ENCODE results near the gene BFSP2. TPM values are rescaled to one million over a fixed set of nuclear protein-coding genes. Genes with fewer than 3 reads are reported as not detected.

Gene BFSP2
- total and polyA plus RNA-seq, 12 donors = not detected

GRCh38 chr3:133504736-133505135, 104.9 kb downstream of the BFSP2 start:
- H3K27ac ChIP-seq = no peak overlapping the region
- TF ChIP-seq, protein P1, sequence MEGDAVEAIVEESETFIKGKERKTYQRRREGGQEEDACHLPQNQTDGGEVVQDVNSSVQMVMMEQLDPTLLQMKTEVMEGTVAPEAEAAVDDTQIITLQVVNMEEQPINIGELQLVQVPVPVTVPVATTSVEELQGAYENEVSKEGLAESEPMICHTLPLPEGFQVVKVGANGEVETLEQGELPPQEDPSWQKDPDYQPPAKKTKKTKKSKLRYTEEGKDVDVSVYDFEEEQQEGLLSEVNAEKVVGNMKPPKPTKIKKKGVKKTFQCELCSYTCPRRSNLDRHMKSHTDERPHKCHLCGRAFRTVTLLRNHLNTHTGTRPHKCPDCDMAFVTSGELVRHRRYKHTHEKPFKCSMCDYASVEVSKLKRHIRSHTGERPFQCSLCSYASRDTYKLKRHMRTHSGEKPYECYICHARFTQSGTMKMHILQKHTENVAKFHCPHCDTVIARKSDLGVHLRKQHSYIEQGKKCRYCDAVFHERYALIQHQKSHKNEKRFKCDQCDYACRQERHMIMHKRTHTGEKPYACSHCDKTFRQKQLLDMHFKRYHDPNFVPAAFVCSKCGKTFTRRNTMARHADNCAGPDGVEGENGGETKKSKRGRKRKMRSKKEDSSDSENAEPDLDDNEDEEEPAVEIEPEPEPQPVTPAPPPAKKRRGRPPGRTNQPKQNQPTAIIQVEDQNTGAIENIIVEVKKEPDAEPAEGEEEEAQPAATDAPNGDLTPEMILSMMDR (IDR thresholded peaks at IDR 0.05) = no peak
- TF ChIP-seq POLR2A (IDR thresholded peaks at IDR 0.05) = no peak
- peaks cover 0 to 4% of the 10 kb centered on the region in 2 donors for H3K4me1 ChIP-seq (replicated peaks in 1 of 2)
- no peak overlapping the region for H3K4me3 ChIP-seq
- no peaks in the 10 kb centered on the region for H3K9me3 ChIP-seq (replicated peaks in 1 of 3)
- 79 to 90% (median 87%) methylated on average over 4 of the region's 4 CpGs for WGBS, 4 donors
- H3K36me3 ChIP-seq (replicated peaks in 1 of 2) = no peaks in the 10 kb centered on the region
- no peak for DNase-seq
- H3K27me3 ChIP-seq = no peaks in the 10 kb centered on the region
- intact Hi-C loops (cut with DNase I) = no loop called here

DNA sequence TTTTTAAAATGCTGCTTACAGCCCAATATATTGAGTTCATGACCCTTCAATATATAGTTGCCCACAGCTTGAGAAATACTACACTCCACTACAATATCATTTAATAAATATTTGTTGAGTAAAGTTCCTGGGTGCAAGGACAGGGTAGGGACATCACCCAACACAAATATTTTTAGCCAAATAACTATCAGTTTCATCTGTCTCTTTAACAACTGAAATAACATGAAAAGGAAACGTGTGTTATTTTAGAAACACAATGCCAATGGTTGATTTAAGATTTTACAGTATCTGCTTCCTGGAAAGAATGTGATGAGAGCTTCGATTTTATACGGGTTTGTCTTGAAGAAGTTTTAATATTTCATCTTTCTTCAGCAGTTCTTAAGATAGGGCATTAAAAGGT, 106.0 kb downstream of the BFSP2 start:
- 21 to 25% (median 22%) methylated on average over 3 of the region's 3 CpGs for WGBS, 4 donors
- TF ChIP-seq, protein P1 (IDR thresholded peaks at IDR 0.05) = no peak
- no peak for TF ChIP-seq POLR2A (IDR thresholded peaks at IDR 0.05)
- Histone ChIP-seq H3K4me3 (no peak overlapping the region), H3K4me1 (replicated peaks in 1 of 2) (peaks cover 0 to 4% of the 10 kb centered on the region in 2 donors), H3K9me3 (replicated peaks in 1 of 3) (no peaks in the 10 kb centered on the region), H3K27ac (peak overlapping the region in 3 of 5 donors; percentile 6 to 46 (median 39)), H3K27me3 (no peaks in the 10 kb centered on the region), H3K36me3 (replicated peaks in 1 of 2) (no peaks in the 10 kb centered on the region)
- intact Hi-C loops (cut with DNase I) = no loop called here
- no peak for DNase-seq

GRCh38 chr3:133506215-133506901, 106.5 kb downstream of the BFSP2 start:
- Histone ChIP-seq H3K27me3 (no peaks in the 10 kb centered on the region), H3K4me1 (replicated peaks in 1 of 2) (peaks cover 0 to 4% of the 10 kb centered on the region in 2 donors), H3K36me3 (replicated peaks in 1 of 2) (no peaks in the 10 kb centered on the region), H3K4me3 (no peak overlapping the region), H3K27ac (peak overlapping the region in 3 of 5 donors; percentile 6 to 46 (median 39)), H3K9me3 (replicated peaks in 1 of 3) (no peaks in the 10 kb centered on the region)
- intact Hi-C loops (cut with DNase I) = no loop called here
- 47 to 65% (median 55%) methylated on average over 9 of the region's 9 CpGs for WGBS, 4 donors
- peak in 1 of 7 donors; percentile 18 for DNase-seq
- TF ChIP-seq POLR2A (IDR thresholded peaks at IDR 0.05) = no peak
- TF ChIP-seq, protein P1 (IDR thresholded peaks at IDR 0.05) = no peak

DNA sequence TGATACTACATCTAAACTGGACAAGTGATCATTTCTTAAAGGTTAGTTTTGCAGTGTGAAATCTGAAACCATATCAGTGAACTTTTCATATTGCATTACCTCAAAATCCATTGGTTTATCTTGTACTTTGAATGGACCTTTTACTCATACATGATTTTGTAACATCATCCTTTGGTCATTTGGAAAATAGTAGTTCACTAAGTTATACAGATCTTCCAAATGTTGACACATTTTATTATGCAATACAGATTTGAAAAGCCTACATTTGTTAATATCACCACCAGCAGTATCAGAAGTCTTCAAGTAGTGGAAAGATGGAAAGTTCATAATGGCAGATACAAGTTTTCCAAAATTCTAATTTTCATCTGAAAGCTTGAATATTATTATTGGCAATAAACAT, 109.6 kb downstream of the BFSP2 start:
- TF ChIP-seq, protein P1 (IDR thresholded peaks at IDR 0.05) = no peak
- no peak for TF ChIP-seq POLR2A (IDR thresholded peaks at IDR 0.05)
- Histone ChIP-seq H3K9me3 (replicated peaks in 1 of 3) (no peaks in the 10 kb centered on the region), H3K36me3 (replicated peaks in 1 of 2) (no peaks in the 10 kb centered on the region), H3K4me1 (replicated peaks in 1 of 2) (peaks cover 0 to 4% of the 10 kb centered on the region in 2 donors), H3K27ac (no peak overlapping the region), H3K27me3 (no peaks in the 10 kb centered on the region), H3K4me3 (no peak overlapping the region)
- intact Hi-C loops (cut with DNase I) = no loop called here
- no peak for DNase-seq
